BJ (cell line): ENCODE results near the gene ANXA11. TPM values are rescaled to one million over a fixed set of nuclear protein-coding genes. Genes with fewer than 3 reads are reported as not detected.

Experiments used
- CTCF ChIA-PET: fragments of 350-600 bp; formaldehyde crosslinking; extraction: SDS; loops from one replicate; lab custom pipeline; 2021; ENCODE audit warnings: antibody characterized with exemption, inconsistent platforms; lab: Yijun Ruan, JAX
- POLR2A ChIA-PET: fragments of 300-600 bp; sonication (Branson Sonifier 250); formaldehyde crosslinking; extraction: SDS; loops from one replicate; lab custom pipeline; 2021; ENCODE audit warnings: antibody characterized with exemption; lab: Charles Lee
- DNase-seq: peaks from one replicate; pipeline ENCODE4 v3.0.0-alpha.2; 2011; ENCODE audit warnings: low read depth
- H3K27me3 ChIP-seq: 2 replicates; pipeline ENCODE4 v1.6.0; 2011; ENCODE audit warnings: low read length; ENCODE audit not compliant: control insufficient read depth, insufficient read depth
- H3K36me3 ChIP-seq: 2 replicates; pipeline ENCODE4 v1.5.1; 2011; ENCODE audit warnings: low read length; ENCODE audit not compliant: control insufficient read depth, insufficient read depth
- H3K4me3 ChIP-seq: 2 replicates; pipeline ENCODE4 v1.5.1; 2011; ENCODE audit warnings: low read depth, mild to moderate bottlenecking, control low read depth, low read length
- polyA plus RNA-seq: library from polyadenylated mRNA; depleted of rRNA; stranded (reverse); fragments of >200 nt; gene quantifications from 2 replicates; pipeline ENCODE4 v1.2.3, GENCODE V29; 2011
- TF ChIP-seq, protein P1 (sequence below): IDR thresholded peaks from 2 replicates; pipeline ENCODE4 v1.5.1; 2011; ENCODE audit warnings: low read depth, mild to moderate bottlenecking, control low read depth, inconsistent platforms, low read length, moderate library complexity; ENCODE audit not compliant: insufficient read depth

The ANXA11 gene
- polyA plus RNA-seq, 1 experiment, result 239 TPM

DNA sequence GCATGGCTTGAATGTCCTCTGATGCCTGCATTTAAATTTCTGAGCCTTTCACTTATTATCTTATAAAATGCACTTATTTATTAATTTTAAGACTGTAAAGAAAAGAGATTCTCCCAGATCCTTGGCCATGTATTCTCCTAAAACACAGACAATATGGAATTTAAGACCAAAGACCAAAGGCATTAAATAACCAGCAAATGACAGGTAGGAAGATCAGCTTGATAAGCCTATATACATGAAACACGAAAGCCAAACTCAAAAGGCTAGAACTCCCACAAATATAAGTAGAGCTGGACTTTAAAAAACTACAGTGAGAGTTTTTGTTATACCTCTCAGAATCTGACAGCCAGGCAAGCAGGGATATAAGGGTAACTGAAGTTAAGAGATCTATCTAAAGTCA, 5.1 kb downstream of the ANXA11 start:
- DNase-seq, result no peak
- no peak overlapping the region for H3K4me3 ChIP-seq
- H3K27me3 ChIP-seq, result no peaks in the 10 kb centered on the region
- CTCF ChIA-PET, result interaction anchor here (0.6 to 1.6 kb wide), 4 partner anchors 26 to 1955 kb away, joined by 3 to 5 read pairs (median 4); no protein-coding TSS in a partner anchor
- TF ChIP-seq, protein P1, sequence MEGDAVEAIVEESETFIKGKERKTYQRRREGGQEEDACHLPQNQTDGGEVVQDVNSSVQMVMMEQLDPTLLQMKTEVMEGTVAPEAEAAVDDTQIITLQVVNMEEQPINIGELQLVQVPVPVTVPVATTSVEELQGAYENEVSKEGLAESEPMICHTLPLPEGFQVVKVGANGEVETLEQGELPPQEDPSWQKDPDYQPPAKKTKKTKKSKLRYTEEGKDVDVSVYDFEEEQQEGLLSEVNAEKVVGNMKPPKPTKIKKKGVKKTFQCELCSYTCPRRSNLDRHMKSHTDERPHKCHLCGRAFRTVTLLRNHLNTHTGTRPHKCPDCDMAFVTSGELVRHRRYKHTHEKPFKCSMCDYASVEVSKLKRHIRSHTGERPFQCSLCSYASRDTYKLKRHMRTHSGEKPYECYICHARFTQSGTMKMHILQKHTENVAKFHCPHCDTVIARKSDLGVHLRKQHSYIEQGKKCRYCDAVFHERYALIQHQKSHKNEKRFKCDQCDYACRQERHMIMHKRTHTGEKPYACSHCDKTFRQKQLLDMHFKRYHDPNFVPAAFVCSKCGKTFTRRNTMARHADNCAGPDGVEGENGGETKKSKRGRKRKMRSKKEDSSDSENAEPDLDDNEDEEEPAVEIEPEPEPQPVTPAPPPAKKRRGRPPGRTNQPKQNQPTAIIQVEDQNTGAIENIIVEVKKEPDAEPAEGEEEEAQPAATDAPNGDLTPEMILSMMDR, result no peak
- H3K36me3 ChIP-seq, result peaks cover 5% of the 10 kb centered on the region
- POLR2A ChIA-PET, result no interaction called here

DNA sequence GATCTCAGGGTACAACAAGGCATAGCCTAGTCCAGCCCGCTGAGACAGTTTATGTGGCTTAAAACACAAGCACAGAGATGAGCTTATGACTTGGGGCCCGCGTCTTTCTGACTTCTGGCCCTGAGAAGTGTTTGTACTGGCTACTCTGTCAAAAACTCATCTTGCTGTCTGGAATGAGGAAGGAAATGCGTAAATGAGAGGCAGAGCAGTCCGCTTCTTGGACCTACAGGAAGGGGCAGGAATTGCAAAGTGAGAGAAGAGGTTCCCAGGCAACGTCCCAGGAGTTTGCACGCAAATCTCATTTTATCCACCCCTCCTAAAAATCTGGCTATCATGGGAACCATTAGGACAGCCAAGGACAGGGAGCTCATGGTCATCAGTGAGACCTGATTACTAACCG, 5.5 kb downstream of the ANXA11 start:
- Histone ChIP-seq H3K36me3 (peaks cover 9% of the 10 kb centered on the region), H3K27me3 (no peaks in the 10 kb centered on the region), H3K4me3 (no peak overlapping the region)
- ChIA-PET POLR2A (no interaction called here), CTCF (interaction anchor here (0.6 to 1.6 kb wide), 4 partner anchors 25 to 1954 kb away, joined by 3 to 5 read pairs (median 4); no protein-coding TSS in a partner anchor)
- DNase-seq, result no peak
- TF ChIP-seq, protein P1, result peak; percentile 39; the same call in 1 of the 2 replicates

DNA sequence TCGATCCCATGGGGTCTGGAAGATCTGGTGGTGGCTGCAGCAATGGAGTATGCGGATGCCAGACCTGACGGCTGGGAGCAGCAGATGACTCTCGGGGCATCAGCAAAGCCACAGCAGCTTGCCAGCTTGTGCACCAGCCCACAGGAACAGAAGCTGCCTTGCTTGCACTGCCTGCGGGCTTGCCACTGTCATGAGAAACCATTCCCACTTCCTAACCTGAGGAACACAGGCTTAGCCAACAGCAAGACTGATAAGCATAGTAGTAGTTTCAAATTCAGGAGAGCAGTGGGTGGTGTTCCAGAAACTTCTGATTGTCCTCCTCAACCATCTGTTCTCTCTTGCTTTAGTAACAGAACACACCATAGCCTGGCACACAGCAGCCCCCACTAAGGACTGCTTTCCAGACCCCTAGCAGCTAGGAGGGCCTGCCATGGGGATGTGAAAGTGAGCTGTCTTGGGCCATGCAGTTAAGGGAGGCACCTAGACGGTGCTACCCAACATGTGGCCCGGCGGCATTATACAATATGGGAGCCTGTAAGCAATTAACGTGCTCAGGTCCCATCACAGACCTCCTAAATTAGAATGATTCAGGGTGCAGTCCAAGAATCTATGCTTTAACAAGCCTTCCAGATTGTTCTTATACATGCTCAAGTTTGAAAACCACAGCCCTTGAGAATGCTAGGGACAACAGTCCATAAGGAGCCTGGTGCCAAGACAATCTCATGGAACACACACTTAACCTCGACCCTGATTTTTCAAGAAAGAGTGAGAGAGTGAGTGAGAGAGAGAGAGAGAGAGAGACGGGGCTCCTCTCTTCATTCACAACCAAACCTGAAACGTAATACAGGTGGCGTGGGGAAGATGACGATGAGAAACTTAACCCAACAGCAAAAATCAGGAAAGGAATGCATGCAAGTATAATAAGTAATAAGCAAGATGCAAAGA, 7.1 kb downstream of the ANXA11 start:
- POLR2A ChIA-PET, result no interaction called here
- CTCF ChIA-PET, result no interaction called here
- TF ChIP-seq, protein P1, result no peak
- H3K36me3 ChIP-seq, result peaks cover 11% of the 10 kb centered on the region
- H3K27me3 ChIP-seq, result no peaks in the 10 kb centered on the region
- DNase-seq, result no peak
- H3K4me3 ChIP-seq, result no peak overlapping the region

DNA sequence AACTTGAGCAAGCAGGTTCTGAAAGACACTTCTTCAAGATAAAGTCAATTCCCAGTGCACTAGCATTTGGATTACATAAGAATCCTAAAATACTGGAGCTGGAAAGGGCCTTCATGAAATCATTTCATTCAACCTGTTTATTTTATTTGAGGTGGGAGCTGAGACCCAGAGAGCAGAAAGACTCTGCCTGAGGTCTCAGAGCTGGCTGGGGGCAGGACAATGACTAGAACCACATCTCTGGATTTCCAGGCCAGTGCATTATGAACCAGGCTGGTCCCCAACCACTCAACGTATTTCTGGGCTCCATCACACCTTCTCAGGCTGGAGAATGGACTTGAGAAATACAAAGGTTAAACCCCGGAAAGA, 8.4 kb downstream of the ANXA11 start:
- no peak overlapping the region for H3K4me3 ChIP-seq
- TF ChIP-seq, protein P1, result no peak
- peaks cover 11% of the 10 kb centered on the region for H3K36me3 ChIP-seq
- DNase-seq, result no peak
- ChIA-PET POLR2A (no interaction called here), CTCF (no interaction called here)
- no peaks in the 10 kb centered on the region for H3K27me3 ChIP-seq

DNA sequence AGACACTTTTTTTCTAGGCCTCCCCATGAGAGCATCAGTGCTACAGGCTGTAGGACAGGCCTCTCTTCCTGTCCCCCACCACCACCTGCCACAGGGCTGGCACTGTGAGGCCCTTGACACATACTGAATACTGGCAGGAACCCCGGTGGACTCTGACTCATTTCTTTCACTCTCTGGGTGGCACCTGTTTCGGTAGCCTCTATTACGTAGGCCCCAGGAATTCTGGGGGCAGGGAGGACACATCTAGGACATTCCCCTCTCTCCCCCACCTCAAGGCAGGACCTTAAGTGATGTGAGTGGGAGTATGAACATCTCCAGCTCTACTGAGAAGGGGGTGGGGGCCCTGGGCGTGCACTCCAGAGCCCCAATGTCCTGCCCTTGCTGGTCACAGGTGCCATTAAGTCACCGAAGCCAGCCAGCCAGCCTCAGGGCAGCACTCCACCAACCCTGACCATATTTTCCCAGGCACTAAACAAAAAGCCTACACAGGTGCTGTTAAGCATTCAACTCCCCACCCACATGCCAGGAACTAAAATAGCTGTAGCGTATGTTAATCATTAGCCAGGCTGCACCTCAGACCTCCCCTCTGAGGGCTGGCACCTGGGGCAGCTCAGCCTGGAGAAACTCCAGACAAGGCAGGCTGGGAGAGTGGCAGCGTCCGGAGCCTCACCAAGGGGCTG, 8.9 kb downstream of the ANXA11 start:
- no peak for DNase-seq
- TF ChIP-seq, protein P1, result no peak
- peaks cover 14% of the 10 kb centered on the region for H3K36me3 ChIP-seq
- ChIA-PET CTCF (no interaction called here), POLR2A (no interaction called here)
- no peaks in the 10 kb centered on the region for H3K27me3 ChIP-seq
- H3K4me3 ChIP-seq, result no peak overlapping the region
